ENCODE results near the gene SLAIN1. TPM values are rescaled to one million over a fixed set of nuclear protein-coding genes. Genes with fewer than 3 reads are reported as not detected.

The SLAIN1 gene
- total RNA-seq, 1 experiment from 2014 or later: not detected

- DNase-seq (ENCODE audit: low read depth): peak; percentile 16
Measured at GRCh38 chr13:77751513-77752456, 54.3 kb downstream of the SLAIN1 start.

GRCh38 chr13:77752512-77753069 lies 55.1 kb downstream of the SLAIN1 start:
- no peak for DNase-seq (ENCODE audit: low read depth)

GRCh38 chr13:77760893-77761292 lies 63.4 kb downstream of the SLAIN1 start:
- no peak for DNase-seq (ENCODE audit: low read depth)

GRCh38 chr13:77767413-77767812 lies 69.9 kb downstream of the SLAIN1 start:
- DNase-seq (ENCODE audit: low read depth): no peak

- DNase-seq (ENCODE audit: low read depth): no peak
Measured at GRCh38 chr13:77774181-77774580, 76.7 kb downstream of the SLAIN1 start.

- DNase-seq (ENCODE audit: low read depth): no peak
Measured at GRCh38 chr13:77776704-77777103, 79.2 kb downstream of the SLAIN1 start.

GRCh38 chr13:77779552-77780272 lies 82.2 kb downstream of the SLAIN1 start:
- DNase-seq (ENCODE audit: low read depth): peak; percentile 1

GRCh38 chr13:77781808-77782207 lies 84.3 kb downstream of the SLAIN1 start:
- DNase-seq (ENCODE audit: low read depth): no peak

- no peak for DNase-seq (ENCODE audit: low read depth)
Measured at GRCh38 chr13:77784515-77784914, 87.0 kb downstream of the SLAIN1 start.

GRCh38 chr13:77786695-77787287 lies 89.3 kb downstream of the SLAIN1 start:
- no peak for DNase-seq (ENCODE audit: low read depth)

- DNase-seq (ENCODE audit: low read depth): no peak
Measured at GRCh38 chr13:77789376-77789775, 91.9 kb downstream of the SLAIN1 start.

GRCh38 chr13:77800219-77800618 lies 102.7 kb downstream of the SLAIN1 start:
- no peak for DNase-seq (ENCODE audit: low read depth)

- no peak for DNase-seq (ENCODE audit: low read depth)
Measured at GRCh38 chr13:77806518-77806917, 109.0 kb downstream of the SLAIN1 start.

- no peak for DNase-seq (ENCODE audit: low read depth)
Measured at GRCh38 chr13:77807431-77808135, 110.1 kb downstream of the SLAIN1 start.

- peak; percentile 5 for DNase-seq (ENCODE audit: low read depth)
Measured at GRCh38 chr13:77810430-77810829, 112.9 kb downstream of the SLAIN1 start.

GRCh38 chr13:77810878-77811277 lies 113.4 kb downstream of the SLAIN1 start:
- DNase-seq (ENCODE audit: low read depth): no peak

GRCh38 chr13:77811381-77811780 lies 113.9 kb downstream of the SLAIN1 start:
- no peak for DNase-seq (ENCODE audit: low read depth)

GRCh38 chr13:77811981-77812380 lies 114.5 kb downstream of the SLAIN1 start:
- no peak for DNase-seq (ENCODE audit: low read depth)

All from RPMI7951 (cell line).